ENCODE data around the gene DNASE1L1.

GRCh38 chrX:154365997-154366665, 42.9 kb downstream of the DNASE1L1 start:
- TF ChIP-seq KLF13 (CRISPR knock-in tag; IDR thresholded peaks at IDR 0.05) (no peak), WIZ (CRISPR knock-in tag; IDR thresholded peaks at IDR 0.05) (no peak), ZNF660 (CRISPR knock-in tag; IDR thresholded peaks at IDR 0.05; ENCODE audit: borderline replicate concordance, low read depth) (no peak), NFATC3 (CRISPR knock-in tag; IDR thresholded peaks at IDR 0.05) (no peak), ZBTB21 (CRISPR knock-in tag; IDR thresholded peaks at IDR 0.05) (no peak), RXRA (CRISPR knock-in tag; IDR thresholded peaks at IDR 0.05) (no peak), PHB2 (IDR thresholded peaks at IDR 0.05; ENCODE audit: partially characterized antibody) (no peak), MLX (CRISPR knock-in tag; IDR thresholded peaks at IDR 0.05) (no peak)

Measured in HepG2 (cell line).